Non-pigmented ciliary epithelial cell (primary cell): ENCODE data around the gene RAP2A.

Experiments used
- DNase-seq: peaks from one replicate; pipeline ENCODE4 v3.0.0-alpha.2; 2010; ENCODE audit warnings: low read depth

The RAP2A gene

GRCh38 chr13:97433727-97434396 lies at the start of gene RAP2A:
RAP2A (plus strand) TSS chr13:97434169; CDS start chr13:97434471, 302 bp downstream.
- DNase-seq = peak; percentile 53

DNA sequence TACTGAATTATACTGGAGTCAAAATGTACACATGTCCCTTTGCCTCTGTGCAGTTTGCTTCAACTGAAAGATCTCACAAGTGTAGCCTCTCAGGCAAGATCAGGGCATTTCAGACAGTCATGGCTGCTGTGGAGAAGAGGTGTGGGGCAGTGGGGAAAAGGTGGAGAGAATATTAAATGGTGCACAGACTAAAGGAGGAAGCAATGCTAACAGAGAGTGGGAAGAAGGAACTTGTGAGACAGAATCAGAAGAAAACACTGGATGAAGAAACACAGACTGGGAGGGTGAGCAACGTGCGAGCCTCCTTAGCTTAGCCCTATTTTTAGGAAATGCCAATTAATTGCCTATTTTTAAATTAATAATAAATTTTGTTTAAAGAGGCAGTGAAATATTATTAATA lies 49.6 kb upstream of the RAP2A start:
- DNase-seq = no peak

DNA sequence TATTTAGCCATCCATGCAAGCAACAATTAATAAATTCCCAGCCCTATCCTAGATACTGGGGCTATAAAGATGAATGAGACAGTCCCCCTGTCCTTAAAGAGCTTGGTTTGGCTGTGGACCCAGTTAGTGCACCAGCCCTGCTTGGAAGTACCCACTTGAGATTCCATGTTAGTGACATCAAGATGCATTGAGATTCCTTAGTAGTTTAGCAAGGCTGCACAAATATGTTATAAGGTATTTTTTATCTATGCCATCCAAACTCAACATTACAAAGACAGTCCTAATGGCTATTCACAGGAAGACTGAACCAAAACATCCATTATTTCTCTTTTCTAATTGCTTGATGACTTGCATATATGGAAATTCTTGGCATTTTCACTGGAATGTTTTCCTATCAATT lies 48.8 kb upstream of the RAP2A start:
- DNase-seq = no peak

DNA sequence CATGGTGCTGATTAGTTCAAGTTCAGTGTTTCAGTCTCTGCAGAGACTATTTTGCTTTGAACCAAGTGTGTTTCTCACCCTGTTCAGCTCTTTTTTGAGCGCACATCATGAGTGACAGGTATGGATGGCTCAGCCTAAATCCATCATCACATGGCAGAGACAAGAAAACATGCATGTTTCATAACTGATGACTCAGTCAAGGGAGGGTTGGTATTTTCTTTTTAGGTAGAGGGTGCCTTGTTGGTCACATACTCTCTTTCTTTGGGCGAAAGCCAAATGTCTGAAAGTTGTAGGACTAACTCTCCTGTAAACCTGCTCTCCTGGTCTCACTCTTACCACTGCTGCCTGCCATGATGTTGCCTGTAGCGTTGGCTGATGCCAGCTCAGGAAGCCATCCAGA lies 48.1 kb upstream of the RAP2A start:
- no peak for DNase-seq

DNA sequence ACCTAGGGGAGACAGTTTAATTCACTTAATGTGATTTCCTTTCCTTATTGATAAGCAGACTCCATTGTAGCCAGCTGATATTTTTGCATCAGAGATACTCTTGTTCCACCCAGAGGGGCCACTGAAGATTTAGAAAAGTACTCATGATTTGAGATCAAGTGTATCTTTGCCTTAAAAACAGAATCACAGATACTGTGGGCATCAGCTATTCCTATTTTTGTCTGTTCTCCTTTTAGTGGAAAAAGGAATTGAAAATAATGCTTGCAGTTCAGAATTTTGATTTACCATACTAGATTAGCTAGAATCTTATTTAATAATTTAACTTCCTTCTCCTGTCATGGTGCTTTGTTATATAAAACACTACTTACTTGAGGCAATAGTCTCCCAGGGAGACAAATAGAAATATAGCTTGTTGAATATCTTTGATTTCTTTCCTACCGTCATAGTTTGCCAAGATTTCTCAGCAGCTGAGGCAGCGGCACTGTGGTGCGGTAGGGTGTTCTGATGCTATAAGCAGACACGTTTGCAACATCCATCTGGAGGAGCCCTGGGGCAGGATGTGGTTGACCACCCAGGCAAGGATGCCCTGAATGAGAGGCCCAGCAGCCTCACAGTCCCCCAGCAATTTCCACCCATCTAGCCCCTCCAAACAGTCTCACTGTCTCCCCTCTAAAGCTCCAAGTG lies 47.0 kb upstream of the RAP2A start:
- DNase-seq = no peak

- DNase-seq = no peak
Measured at GRCh38 chr13:97387485-97387839, 46.5 kb upstream of the RAP2A start.

DNA sequence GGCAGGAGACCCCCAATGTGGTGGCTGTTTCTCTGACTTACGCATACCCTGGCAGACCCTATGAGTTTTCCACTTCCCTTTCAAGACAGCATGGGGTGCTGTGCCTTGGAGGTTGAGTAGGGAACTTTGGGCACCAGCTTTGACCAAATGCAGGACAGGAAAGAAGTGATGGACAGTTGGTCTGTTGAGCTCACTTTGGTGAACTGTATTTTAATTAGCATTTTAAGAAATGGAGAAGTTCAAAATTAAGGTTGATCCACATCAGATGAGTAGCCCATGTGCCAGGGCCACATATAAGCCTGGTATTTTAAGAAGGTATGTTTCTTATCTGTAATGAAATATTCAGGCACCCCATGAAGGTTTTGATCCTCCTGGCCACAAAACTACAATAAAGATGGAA lies 46.1 kb upstream of the RAP2A start:
- DNase-seq = no peak

- no peak for DNase-seq
Measured at GRCh38 chr13:97388373-97388772, 45.6 kb upstream of the RAP2A start.

- no peak for DNase-seq
Measured at GRCh38 chr13:97390941-97391600, 42.9 kb upstream of the RAP2A start.

DNA sequence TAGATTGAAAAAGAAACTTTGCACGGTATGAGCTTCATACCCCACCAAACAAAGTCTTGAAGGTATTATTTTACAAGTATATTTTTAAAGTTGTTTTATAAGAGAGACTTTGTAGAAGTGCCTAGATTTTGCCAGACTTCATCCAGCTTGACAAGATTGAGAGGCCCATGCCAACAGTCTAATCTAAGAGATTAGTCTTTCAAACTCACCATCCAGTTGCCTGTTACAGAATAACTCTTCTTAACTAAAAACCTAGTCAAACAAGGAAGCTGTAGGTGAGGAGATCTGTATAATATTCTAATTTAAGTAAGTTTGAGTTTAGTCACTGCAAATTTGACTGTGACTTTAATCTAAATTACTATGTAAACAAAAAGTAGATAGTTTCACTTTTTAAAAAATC lies 41.9 kb upstream of the RAP2A start:
- DNase-seq = no peak

- DNase-seq = no peak
Measured at GRCh38 chr13:97394542-97394941, 39.4 kb upstream of the RAP2A start.

DNA sequence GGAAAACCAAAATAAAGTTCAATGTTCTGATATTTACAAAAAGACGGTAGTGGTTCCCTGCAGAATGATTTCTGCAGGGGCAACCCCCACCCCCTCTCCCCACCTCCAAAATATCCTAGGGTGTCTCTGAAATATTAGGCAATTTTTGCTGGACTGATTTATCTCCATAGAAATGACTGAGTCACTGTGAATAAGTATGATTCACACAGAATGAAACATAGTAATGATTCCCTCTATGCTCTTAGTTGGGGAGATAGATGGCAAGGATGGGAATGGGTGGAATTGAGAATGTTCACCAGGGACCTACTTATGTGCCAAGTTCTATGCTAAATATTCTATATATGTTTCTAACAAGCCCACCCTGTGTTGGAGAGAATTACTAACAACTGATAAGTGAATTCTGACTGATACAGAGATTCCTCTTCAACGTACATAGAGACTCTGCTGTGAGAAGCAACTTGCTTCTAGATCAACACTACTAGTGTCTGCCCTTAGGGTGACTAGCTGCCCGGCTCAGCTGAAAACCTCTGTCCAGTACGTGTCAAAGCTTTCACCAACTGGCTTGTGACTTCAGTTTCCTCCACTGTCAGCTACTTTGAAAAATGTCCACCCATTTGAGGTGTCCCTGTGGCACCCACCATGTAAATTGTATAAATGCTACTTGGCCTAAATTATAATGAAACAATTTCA lies 38.4 kb upstream of the RAP2A start:
- DNase-seq = no peak

DNA sequence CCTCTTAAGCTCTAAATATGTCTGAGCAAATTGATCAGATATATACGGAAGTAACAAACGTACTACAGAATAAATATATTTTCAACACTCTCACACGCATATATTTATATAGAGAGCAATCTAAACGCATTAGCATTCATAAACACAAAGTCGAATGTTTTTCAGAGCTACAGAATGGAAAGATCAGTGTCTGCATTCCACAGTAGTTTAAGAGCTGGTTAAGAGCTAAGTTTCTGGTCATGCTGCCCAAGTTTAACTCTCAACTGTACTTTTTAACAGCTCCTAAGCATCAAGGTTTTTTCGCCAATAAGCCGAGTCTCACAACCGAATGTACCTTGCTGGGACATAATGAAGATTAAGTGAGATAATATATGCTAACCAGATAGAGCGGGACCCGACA lies 36.7 kb upstream of the RAP2A start:
- no peak for DNase-seq

DNA sequence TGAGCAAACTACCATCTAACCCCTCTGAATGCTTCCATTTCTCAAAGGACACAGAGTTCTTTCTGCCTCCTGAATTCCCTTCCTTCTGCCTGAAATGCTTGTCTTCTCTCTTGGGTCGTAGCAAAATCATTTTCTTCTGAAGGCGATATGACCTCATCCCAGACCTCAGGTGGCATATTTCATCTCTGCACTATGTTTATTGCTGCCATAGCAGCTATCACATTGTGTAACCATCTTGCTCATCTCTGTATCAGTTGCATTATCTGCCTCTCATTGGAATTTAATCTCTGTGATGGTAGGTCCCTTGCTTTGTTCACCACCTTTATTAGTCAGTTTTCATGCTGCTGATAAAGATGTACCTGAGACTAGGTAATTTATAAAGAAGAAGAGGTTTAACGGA lies 32.5 kb upstream of the RAP2A start:
- no peak for DNase-seq

GRCh38 chr13:97403893-97404750 lies 29.8 kb upstream of the RAP2A start:
- no peak for DNase-seq

- DNase-seq = no peak
Measured at GRCh38 chr13:97407540-97407939, 26.4 kb upstream of the RAP2A start.

DNA sequence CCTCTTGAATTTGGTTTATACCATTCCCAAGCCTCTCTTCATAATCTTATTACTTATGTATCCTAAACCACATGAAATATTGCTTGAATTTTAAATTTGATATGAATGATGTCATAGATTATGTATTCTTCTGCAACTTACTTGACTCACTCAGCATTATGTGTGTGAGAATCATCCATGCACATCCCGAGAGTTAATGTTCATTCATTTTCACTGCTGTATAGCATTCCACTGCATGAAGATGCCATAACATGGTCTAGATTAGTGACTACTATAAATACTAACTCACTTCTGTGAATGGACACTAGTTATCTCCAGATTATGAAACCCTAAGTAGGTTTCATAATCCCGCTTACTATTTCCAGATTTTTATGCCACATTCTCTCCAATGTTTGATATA lies 25.0 kb upstream of the RAP2A start:
- DNase-seq = no peak

DNA sequence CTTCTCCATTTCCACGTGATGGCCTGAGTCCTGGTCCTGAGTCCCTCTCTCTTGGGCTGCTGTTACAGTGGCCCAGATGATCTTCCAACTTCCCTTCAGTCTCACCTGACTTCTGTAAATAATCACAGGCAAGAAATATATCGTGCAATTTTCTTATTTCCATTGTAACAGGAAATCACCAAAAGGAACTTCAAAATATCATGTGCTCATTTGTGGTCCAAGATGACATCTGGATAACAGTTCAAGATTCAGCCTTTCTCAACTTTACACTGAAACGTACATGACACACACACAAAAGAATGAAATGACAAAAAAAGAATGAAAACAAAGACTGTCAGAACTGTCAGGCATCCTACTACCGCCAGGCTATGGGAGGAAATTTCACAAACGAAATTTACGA lies 22.0 kb upstream of the RAP2A start:
- DNase-seq = no peak

DNA sequence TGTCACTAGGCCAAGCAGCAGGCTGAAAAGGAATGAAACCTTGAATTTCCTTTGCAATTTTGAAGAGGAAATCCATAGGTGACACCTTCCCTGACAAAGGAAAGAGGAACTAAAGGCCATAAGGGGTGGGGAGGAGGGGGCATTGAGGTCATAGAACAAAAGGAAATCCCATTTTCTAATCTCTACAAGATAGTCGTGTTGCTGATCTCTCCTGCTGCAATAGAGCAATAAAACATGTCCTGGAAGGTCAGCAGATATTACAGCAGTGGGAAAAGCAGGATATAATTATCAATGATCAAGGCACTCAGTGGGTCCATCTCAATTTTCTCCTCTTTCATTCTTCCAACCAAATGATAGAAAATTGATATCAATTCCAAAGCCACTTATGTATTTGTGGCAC lies 20.3 kb upstream of the RAP2A start:
- no peak for DNase-seq

- no peak for DNase-seq
Measured at GRCh38 chr13:97414392-97414791, 19.6 kb upstream of the RAP2A start.

- DNase-seq = no peak
Measured at GRCh38 chr13:97417698-97418097, 16.3 kb upstream of the RAP2A start.
